HL-60 (cell line): ENCODE data around the gene KRTAP4-6.
"Not testable (repeated sequence)": the region's sequence is repeated elsewhere in the genome, so short reads cannot be mapped to it uniquely, and the experiment has no call there.

Experiments used
- DNase-seq, 2 experiments: peaks; one replicate each; pipeline ENCODE4 v3.0.0-alpha.2; 2010 to 2020; ENCODE audit warnings: low read depth in 1 of 2, low spot score in 1 of 2
- H3K27ac ChIP-seq: fragments of 250-450 bp; sonication (Bioruptor Pico); replicated peaks from 2 replicates; pipeline ENCODE4 v1.5.1; 2020; ENCODE audit warnings: mild to moderate bottlenecking, moderate library complexity
- H3K27me3 ChIP-seq: fragments of 250-450 bp; sonication (Bioruptor Pico); 2 replicates; pipeline ENCODE4 v1.5.1; 2021; ENCODE audit warnings: mild to moderate bottlenecking, moderate library complexity; ENCODE audit not compliant: insufficient read depth, poor library complexity, severe bottlenecking
- H3K4me3 ChIP-seq: replicated peaks from 2 replicates; pipeline ENCODE4 v1.5.1; 2011; ENCODE audit warnings: mild to moderate bottlenecking, control low read depth, low read length; ENCODE audit not compliant: insufficient read depth
- CTCF ChIP-seq: IDR thresholded peaks from one replicate; pipeline ENCODE4 v1.5.1; 2011; ENCODE audit warnings: low read length, control low read depth, inconsistent platforms; ENCODE audit not compliant: insufficient read depth
- GABPA ChIP-seq: IDR thresholded peaks from 2 replicates; pipeline ENCODE4 v1.6.1; 2012; ENCODE audit warnings: low read depth
- POLR2AphosphoS5 ChIP-seq: IDR thresholded peaks from 2 replicates; pipeline ENCODE4 v1.6.1; 2012; ENCODE audit warnings: low read depth
- REST ChIP-seq: IDR thresholded peaks from 2 replicates; pipeline ENCODE4 v1.6.1; 2012; ENCODE audit warnings: low read depth; ENCODE audit not compliant: insufficient replicate concordance
- SPI1 ChIP-seq: IDR thresholded peaks from 2 replicates; pipeline ENCODE4 v1.6.1; 2012; ENCODE audit warnings: low read depth, mild to moderate bottlenecking, borderline replicate concordance

KRTAP4-6 gene

DNA sequence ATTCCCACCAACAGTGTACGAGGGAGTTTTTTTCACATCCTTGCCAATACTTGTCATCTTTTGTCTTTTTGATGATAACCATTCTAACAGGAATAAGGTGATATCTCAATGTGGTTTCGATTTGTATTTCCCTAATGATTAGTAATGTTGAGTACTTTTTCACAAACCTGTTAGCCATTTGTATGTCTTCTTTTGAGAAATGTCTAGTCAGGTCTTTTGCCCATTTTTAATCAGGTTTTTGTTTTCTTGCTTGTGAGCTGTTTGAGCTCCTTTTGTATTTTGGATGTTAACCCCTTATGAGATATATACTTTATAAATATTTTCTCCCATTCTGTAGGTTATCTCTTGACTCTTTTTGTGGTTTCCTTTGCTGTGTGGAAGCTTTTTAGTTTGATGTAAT lies 11.2 kb upstream of the KRTAP4-6 start:
- no peak for DNase-seq
- TF ChIP-seq POLR2AphosphoS5 (no peak), REST (no peak), CTCF (no peak), GABPA (no peak), SPI1 (no peak)
- peaks cover 2% of the 10 kb centered on the region for H3K27me3 ChIP-seq
- H3K27ac ChIP-seq, result no peak overlapping the region
- H3K4me3 ChIP-seq, result no peak overlapping the region

DNA sequence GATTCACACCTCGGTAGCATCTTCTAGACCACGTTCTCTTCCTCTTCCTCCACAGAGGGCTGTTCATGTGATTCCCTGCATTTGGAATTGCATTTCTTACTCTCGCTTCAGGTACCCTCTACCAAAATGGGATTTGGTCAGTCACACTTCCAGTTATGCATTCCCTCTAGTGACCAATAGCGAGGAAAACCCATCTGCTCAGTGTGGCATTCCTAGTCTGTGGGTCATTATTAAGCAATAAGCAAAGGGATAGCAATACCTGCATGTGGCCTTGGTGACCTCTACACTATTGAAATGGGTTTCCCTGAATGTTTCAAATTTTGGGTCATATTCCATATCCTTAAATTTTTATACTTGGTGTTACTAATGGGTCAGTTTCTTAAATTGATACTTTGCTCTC lies 9.7 kb upstream of the KRTAP4-6 start:
- TF ChIP-seq REST, result no peak
- no peak for TF ChIP-seq POLR2AphosphoS5
- TF ChIP-seq SPI1, result no peak
- TF ChIP-seq CTCF, result no peak
- TF ChIP-seq GABPA, result no peak
- Histone ChIP-seq H3K27ac (no peak overlapping the region), H3K27me3 (peaks cover 2% of the 10 kb centered on the region), H3K4me3 (no peak overlapping the region)
- no peak for DNase-seq

GRCh38 chr17:41149652-41149985 lies 9.3 kb upstream of the KRTAP4-6 start, which contains the start of gene KRTAP4-5:
Gene KRTAP4-5, minus strand, starts transcription at chr17:41149825. Its CDS starts 58 bp downstream, at chr17:41149767.
- H3K4me3 ChIP-seq, result no peak within 1 kb of the TSS
- no peak within 1 kb of the TSS for H3K27ac ChIP-seq
- DNase-seq, result no peak
- H3K27me3 ChIP-seq, result peaks cover 2% of the 10 kb centered on the region
- TF ChIP-seq REST, result peak; percentile 37
- TF ChIP-seq SPI1, result no peak

DNA sequence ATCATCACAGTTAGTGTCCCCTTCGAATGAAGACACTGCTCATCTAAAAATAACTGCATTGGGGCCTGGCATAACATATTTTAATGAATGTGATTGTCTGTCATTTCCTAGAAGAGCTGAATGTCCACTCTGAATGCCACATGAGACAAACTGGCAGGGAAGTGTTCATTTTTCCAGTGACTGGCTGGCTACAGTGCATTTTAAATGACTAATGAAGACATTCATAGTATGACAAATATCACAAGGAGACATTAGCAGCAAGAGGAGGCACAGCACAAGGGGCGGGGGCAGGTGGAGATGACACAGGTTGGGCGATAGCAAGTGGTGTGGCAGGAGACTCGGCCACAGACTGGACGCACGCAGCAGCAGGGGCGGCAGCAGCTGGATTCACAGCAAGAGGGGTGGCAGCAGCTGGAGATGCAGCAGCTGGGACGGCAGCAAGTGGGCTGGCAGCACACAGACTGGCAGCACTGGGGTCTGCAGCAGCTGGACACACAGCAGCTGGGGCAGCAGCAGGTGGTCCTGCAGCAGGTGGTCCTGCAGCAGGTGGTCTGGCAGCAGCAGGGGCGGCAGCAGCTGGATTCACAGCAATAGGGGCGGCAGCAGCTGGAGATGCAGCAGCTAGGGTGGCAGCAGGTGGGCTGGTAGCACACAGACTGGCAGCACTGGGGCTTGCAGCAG lies 8.8 kb upstream of the KRTAP4-6 start:
- not testable (repeated sequence) for DNase-seq, H3K27ac ChIP-seq, H3K4me3 ChIP-seq, H3K27me3 ChIP-seq
